Neural cell (in vitro differentiated cells): ENCODE measurements around the gene SEMA3B. TPM values are rescaled to one million over a fixed set of nuclear protein-coding genes. Genes with fewer than 3 reads are reported as not detected.

Experiments used
- H2AFZ ChIP-seq: fragments of 200-600, 300-800 bp; sonication (generic), shearing (Covaris generic); 2 replicates; pipeline ENCODE4 v1.6.0; 2014; ENCODE audit warnings: low read depth, mild to moderate bottlenecking, antibody characterized with exemption, low read length, moderate library complexity
- H3F3A ChIP-seq: fragments of 200-600 bp; shearing (Covaris generic); 2 replicates; pipeline ENCODE4 v1.6.1; 2016; ENCODE audit warnings: mild to moderate bottlenecking, moderate library complexity, mixed read lengths, antibody characterized with exemption, low read length; ENCODE audit not compliant: insufficient read depth, poor library complexity, severe bottlenecking
- H3K27ac ChIP-seq: fragments of 200-600, 300-800 bp; sonication (generic), shearing (Covaris generic); 2 replicates; pipeline ENCODE4 v1.5.1; 2014; ENCODE audit warnings: mild to moderate bottlenecking, low read length, moderate library complexity
- H3K27me3 ChIP-seq: fragments of 300-800, 200-600 bp; sonication (generic), shearing (Covaris generic); 2 replicates; pipeline ENCODE4 v1.6.0; 2014; ENCODE audit warnings: mild to moderate bottlenecking, low read depth, low read length, moderate library complexity; ENCODE audit not compliant: insufficient read depth
- H3K36me3 ChIP-seq: fragments of 300-800, 200-600 bp; sonication (generic), shearing (Covaris generic); 2 replicates; pipeline ENCODE4 v1.5.1; 2014; ENCODE audit warnings: mild to moderate bottlenecking, antibody characterized with exemption, low read length, moderate library complexity; ENCODE audit not compliant: insufficient read depth
- H3K4me2 ChIP-seq: fragments of 300-800, 200-600 bp; sonication (generic), shearing (Covaris generic); 2 replicates; pipeline ENCODE4 v1.6.0; 2014; ENCODE audit warnings: mild to moderate bottlenecking, low read length
- H3K4me3 ChIP-seq: fragments of 300-800, 200-600 bp; sonication (generic), shearing (Covaris generic); 2 replicates; pipeline ENCODE4 v1.5.1; 2014; ENCODE audit warnings: mild to moderate bottlenecking, low read length, moderate library complexity
- H3K79me2 ChIP-seq: fragments of 200-600 bp; shearing (Covaris generic); replicated peaks from 2 replicates; pipeline ENCODE4 v1.6.0; 2014; ENCODE audit warnings: mild to moderate bottlenecking, low read length, moderate library complexity; ENCODE audit not compliant: insufficient read depth
- H3K9ac ChIP-seq: fragments of 300-800, 200-600 bp; sonication (generic), shearing (Covaris generic); 2 replicates; pipeline ENCODE4 v1.6.1; 2016; ENCODE audit warnings: mild to moderate bottlenecking, low read length, mixed read lengths
- H3K9me2 ChIP-seq: fragments of 200-600 bp; shearing (Covaris generic); 2 replicates; pipeline ENCODE4 v1.6.1; 2016; ENCODE audit warnings: mild to moderate bottlenecking, low read length, mixed read lengths; ENCODE audit not compliant: insufficient read depth
- H3K9me3 ChIP-seq: fragments of 200-600, 300-800 bp; sonication (generic), shearing (Covaris generic); 2 replicates; pipeline ENCODE4 v1.6.1; 2016; ENCODE audit warnings: mild to moderate bottlenecking, mixed run types, low read length, moderate library complexity, mixed read lengths
- H4K20me1 ChIP-seq: fragments of 200-600 bp; shearing (Covaris generic); 2 replicates; pipeline ENCODE4 v1.6.1; 2016; ENCODE audit warnings: mild to moderate bottlenecking, mixed run types; ENCODE audit not compliant: insufficient read depth
- EP300 ChIP-seq: fragments of 450-650 bp; conservative IDR thresholded peaks from 2 replicates; pipeline ENCODE4 v1.6.1; 2014; ENCODE audit warnings: antibody characterized with exemption, mild to moderate bottlenecking, moderate library complexity; ENCODE audit not compliant: poor library complexity, severe bottlenecking
- EZH2 ChIP-seq: fragments of 200-600, 300-800 bp; shearing (Covaris generic), sonication (generic); IDR thresholded peaks from 2 replicates; pipeline ENCODE4 v1.6.1; 2014; ENCODE audit warnings: antibody characterized with exemption, low read length, borderline replicate concordance, mild to moderate bottlenecking; ENCODE audit not compliant: insufficient read depth, poor library complexity, severe bottlenecking
- MXI1 ChIP-seq: fragments of 450-650 bp; conservative IDR thresholded peaks from 2 replicates; pipeline ENCODE4 v1.6.1; 2014; ENCODE audit warnings: antibody characterized with exemption, mild to moderate bottlenecking; ENCODE audit not compliant: poor library complexity, severe bottlenecking
- POLR2AphosphoS5 ChIP-seq: IDR thresholded peaks from 2 replicates; pipeline ENCODE4 v1.6.1; 2012
- RAD21 ChIP-seq: fragments of 450-650 bp; conservative IDR thresholded peaks from 2 replicates; pipeline ENCODE4 v1.6.1; 2014; ENCODE audit warnings: antibody characterized with exemption, mild to moderate bottlenecking, moderate library complexity
- SMC3 ChIP-seq: fragments of 450-650 bp; conservative IDR thresholded peaks from 2 replicates; pipeline ENCODE4 v1.6.1; 2014; ENCODE audit warnings: antibody characterized with exemption, mild to moderate bottlenecking, moderate library complexity; ENCODE audit not compliant: poor library complexity
- TAF1 ChIP-seq: IDR thresholded peaks from 2 replicates; pipeline ENCODE4 v1.6.1; 2012; ENCODE audit warnings: low read depth
- polyA plus RNA-seq: library from polyadenylated mRNA; depleted of rRNA; stranded (reverse); fragments of >200 nt; gene quantifications from 2 replicates; pipeline ENCODE4 v1.2.3, GENCODE V29; 2014
- TF ChIP-seq, protein P1 (sequence below): fragments of 450-650 bp; IDR thresholded peaks from 2 replicates; pipeline ENCODE4 v1.5.1; 2014; ENCODE audit warnings: antibody characterized with exemption, mild to moderate bottlenecking, moderate library complexity; ENCODE audit not compliant: poor library complexity, severe bottlenecking
- TF ChIP-seq, protein P2 (sequence below): IDR thresholded peaks from 2 replicates; pipeline ENCODE4 v1.6.1; 2012; ENCODE audit warnings: borderline replicate concordance

SEMA3B gene
- polyA plus RNA-seq, 1 donor from 2014 or later, result 7.8 TPM

DNA sequence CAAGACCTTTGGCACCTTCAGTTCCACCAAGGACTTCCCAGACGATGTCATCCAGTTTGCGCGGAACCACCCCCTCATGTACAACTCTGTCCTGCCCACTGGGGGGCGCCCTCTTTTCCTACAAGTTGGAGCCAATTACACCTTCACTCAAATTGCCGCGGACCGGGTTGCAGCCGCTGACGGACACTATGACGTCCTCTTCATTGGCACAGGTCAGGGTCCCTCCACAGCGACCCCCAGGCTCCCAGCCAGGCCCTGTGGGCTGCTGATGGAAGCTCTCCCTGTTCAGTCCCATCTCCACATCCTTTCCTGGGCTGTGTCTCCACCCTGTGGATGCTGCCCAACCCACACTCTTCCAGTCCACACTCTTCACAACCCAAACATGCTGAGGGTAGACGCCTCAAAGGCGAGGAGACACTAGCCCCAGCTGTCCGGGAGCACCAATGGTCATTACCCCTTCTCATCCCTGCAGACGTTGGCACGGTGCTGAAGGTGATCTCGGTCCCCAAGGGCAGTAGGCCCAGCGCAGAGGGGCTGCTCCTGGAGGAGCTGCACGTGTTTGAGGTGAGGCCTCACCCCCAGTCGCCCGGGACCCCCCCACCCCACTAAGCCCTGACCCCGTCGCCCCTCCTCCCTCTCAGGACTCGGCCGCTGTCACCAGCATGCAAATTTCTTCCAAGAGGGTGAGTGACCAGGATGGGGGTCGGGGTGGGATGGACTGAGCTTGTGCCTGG lies 5.6 kb downstream of the SEMA3B start:
- Histone ChIP-seq H3K36me3 (no peaks in the 10 kb centered on the region), H3K9ac (no peak overlapping the region), H3K4me3 (no peak overlapping the region), H4K20me1 (no peaks in the 10 kb centered on the region), H3K4me2 (no peak overlapping the region), H2AFZ (no peak overlapping the region), H3K9me3 (no peaks in the 10 kb centered on the region), H3K9me2 (no peaks in the 10 kb centered on the region), H3K79me2 (no peaks in the 10 kb centered on the region), H3K27ac (no peak overlapping the region), H3K27me3 (peaks cover 23% of the 10 kb centered on the region), H3F3A (no peaks in the 10 kb centered on the region)
- no peak for TF ChIP-seq EP300
- TF ChIP-seq, protein P1, sequence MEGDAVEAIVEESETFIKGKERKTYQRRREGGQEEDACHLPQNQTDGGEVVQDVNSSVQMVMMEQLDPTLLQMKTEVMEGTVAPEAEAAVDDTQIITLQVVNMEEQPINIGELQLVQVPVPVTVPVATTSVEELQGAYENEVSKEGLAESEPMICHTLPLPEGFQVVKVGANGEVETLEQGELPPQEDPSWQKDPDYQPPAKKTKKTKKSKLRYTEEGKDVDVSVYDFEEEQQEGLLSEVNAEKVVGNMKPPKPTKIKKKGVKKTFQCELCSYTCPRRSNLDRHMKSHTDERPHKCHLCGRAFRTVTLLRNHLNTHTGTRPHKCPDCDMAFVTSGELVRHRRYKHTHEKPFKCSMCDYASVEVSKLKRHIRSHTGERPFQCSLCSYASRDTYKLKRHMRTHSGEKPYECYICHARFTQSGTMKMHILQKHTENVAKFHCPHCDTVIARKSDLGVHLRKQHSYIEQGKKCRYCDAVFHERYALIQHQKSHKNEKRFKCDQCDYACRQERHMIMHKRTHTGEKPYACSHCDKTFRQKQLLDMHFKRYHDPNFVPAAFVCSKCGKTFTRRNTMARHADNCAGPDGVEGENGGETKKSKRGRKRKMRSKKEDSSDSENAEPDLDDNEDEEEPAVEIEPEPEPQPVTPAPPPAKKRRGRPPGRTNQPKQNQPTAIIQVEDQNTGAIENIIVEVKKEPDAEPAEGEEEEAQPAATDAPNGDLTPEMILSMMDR, result peak; percentile 69
- no peak for TF ChIP-seq TAF1
- TF ChIP-seq, protein P2, sequence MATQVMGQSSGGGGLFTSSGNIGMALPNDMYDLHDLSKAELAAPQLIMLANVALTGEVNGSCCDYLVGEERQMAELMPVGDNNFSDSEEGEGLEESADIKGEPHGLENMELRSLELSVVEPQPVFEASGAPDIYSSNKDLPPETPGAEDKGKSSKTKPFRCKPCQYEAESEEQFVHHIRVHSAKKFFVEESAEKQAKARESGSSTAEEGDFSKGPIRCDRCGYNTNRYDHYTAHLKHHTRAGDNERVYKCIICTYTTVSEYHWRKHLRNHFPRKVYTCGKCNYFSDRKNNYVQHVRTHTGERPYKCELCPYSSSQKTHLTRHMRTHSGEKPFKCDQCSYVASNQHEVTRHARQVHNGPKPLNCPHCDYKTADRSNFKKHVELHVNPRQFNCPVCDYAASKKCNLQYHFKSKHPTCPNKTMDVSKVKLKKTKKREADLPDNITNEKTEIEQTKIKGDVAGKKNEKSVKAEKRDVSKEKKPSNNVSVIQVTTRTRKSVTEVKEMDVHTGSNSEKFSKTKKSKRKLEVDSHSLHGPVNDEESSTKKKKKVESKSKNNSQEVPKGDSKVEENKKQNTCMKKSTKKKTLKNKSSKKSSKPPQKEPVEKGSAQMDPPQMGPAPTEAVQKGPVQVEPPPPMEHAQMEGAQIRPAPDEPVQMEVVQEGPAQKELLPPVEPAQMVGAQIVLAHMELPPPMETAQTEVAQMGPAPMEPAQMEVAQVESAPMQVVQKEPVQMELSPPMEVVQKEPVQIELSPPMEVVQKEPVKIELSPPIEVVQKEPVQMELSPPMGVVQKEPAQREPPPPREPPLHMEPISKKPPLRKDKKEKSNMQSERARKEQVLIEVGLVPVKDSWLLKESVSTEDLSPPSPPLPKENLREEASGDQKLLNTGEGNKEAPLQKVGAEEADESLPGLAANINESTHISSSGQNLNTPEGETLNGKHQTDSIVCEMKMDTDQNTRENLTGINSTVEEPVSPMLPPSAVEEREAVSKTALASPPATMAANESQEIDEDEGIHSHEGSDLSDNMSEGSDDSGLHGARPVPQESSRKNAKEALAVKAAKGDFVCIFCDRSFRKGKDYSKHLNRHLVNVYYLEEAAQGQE, result no peak
- TF ChIP-seq SMC3, result peak; percentile 62
- TF ChIP-seq POLR2AphosphoS5, result no peak
- peak; percentile 46 for TF ChIP-seq RAD21
- TF ChIP-seq MXI1, result no peak
- no peak for TF ChIP-seq EZH2

DNA sequence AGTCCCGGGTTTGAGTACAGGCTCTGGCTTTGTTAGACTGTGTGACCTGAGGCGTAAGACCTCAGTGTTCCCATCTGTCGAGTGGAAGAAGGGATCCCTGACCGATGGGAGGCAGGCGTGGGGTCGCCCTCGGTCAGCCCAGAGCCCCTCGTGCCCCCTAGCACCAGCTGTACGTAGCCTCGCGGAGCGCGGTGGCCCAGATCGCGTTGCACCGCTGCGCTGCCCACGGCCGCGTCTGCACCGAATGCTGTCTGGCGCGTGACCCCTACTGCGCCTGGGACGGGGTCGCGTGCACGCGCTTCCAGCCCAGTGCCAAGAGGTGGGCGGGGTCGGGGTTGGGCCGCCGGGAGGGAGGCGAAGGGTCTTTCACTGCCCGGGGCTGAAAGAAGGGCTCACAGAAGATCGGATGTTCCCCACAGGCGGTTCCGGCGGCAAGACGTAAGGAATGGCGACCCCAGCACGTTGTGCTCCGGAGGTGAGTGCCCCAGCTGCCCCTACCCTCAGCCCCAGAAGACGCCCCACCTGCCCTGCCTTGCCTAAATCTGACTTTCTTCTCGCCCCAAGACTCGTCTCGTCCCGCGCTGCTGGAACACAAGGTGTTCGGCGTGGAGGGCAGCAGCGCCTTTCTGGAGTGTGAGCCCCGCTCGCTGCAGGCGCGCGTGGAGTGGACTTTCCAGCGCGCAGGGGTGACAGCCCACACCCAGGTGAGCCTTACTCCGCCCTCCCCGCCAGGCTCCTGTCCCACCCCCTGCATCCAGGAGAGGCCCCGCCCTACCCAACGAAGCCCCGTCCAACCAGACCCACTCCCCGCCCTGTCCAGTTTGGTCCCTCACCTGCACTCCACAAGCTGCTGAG lies 6.4 kb downstream of the SEMA3B start:
- Histone ChIP-seq H3K4me2 (no peak overlapping the region), H4K20me1 (no peaks in the 10 kb centered on the region), H3K27ac (no peak overlapping the region), H3K9me3 (no peaks in the 10 kb centered on the region), H3K27me3 (peaks cover 23% of the 10 kb centered on the region), H3K36me3 (no peaks in the 10 kb centered on the region), H3F3A (no peaks in the 10 kb centered on the region), H3K9me2 (no peaks in the 10 kb centered on the region), H3K9ac (no peak overlapping the region), H2AFZ (no peak overlapping the region), H3K79me2 (no peaks in the 10 kb centered on the region), H3K4me3 (no peak overlapping the region)
- TF ChIP-seq POLR2AphosphoS5 (no peak), MXI1 (no peak), RAD21 (no peak), EZH2 (no peak), TAF1 (no peak), SMC3 (no peak), EP300 (no peak)
- TF ChIP-seq, protein P1, result no peak
- TF ChIP-seq, protein P2, result no peak
